ENCODE data around the gene PITPNC1.

GRCh38 chr17:67492251-67492740 is 115.2 kb downstream of the PITPNC1 start:
- TF ChIP-seq CTCF (conservative IDR thresholded peaks at IDR 0.05 in 1 of 2, IDR thresholded peaks at IDR 0.05 in 1 of 2; ENCODE audit: low read depth in 1 of 2, low read length in 2 of 2), result no peak
- TF ChIP-seq EZH2 (IDR thresholded peaks at IDR 0.05; ENCODE audit: low read length, missing control alignments), result no peak

Data from fibroblast of lung (primary cell).